GM21526 (cell line): ENCODE data around the gene TBCD.

Experiments
- ATAC-seq: cut with Tn5 transposase; IDR thresholded peaks from one replicate; pipeline ENCODE4 v1.9.1; 2021; ENCODE audit warnings: moderate library complexity; ENCODE audit not compliant: unreplicated experiment, low FRiP score

The TBCD gene

GRCh38 chr17:82828875-82829487 lies 77.1 kb downstream of the TBCD start:
- no peak for ATAC-seq

- no peak for ATAC-seq
Observed at GRCh38 chr17:82830249-82830661, 78.4 kb downstream of the TBCD start.

- ATAC-seq, result no peak
Observed at GRCh38 chr17:82831041-82831817, 79.4 kb downstream of the TBCD start.

- no peak for ATAC-seq
Observed at GRCh38 chr17:82831818-82832200, 79.9 kb downstream of the TBCD start.

- no peak for ATAC-seq
Observed at GRCh38 chr17:82832411-82832810, 80.5 kb downstream of the TBCD start.

- ATAC-seq, result no peak
Observed at GRCh38 chr17:82832881-82833475, 81.1 kb downstream of the TBCD start.

- ATAC-seq, result no peak
Observed at GRCh38 chr17:82835122-82835521, 83.3 kb downstream of the TBCD start.

- no peak for ATAC-seq
Observed at GRCh38 chr17:82835766-82836512, 84.1 kb downstream of the TBCD start.

GRCh38 chr17:82836823-82837357 lies 85.0 kb downstream of the TBCD start:
- ATAC-seq, result no peak

- no peak for ATAC-seq
Observed at GRCh38 chr17:82837586-82838320, 85.9 kb downstream of the TBCD start.

GRCh38 chr17:82838386-82839063 lies 86.7 kb downstream of the TBCD start:
- no peak for ATAC-seq

GRCh38 chr17:82839617-82840292 lies 87.9 kb downstream of the TBCD start, which contains the start of gene ZNF750:
Gene ZNF750 (minus strand): TSS chr17:82840022. CDS start chr17:82832454, 7,568 bp downstream.
- ATAC-seq, result no peak

GRCh38 chr17:82840431-82840831 lies 88.6 kb downstream of the TBCD start:
- ATAC-seq, result no peak

GRCh38 chr17:82841921-82842596 lies 90.2 kb downstream of the TBCD start:
- ATAC-seq, result no peak

- ATAC-seq, result no peak
Observed at GRCh38 chr17:82843904-82844680, 92.2 kb downstream of the TBCD start.

- no peak for ATAC-seq
Observed at GRCh38 chr17:82844796-82845162, 92.9 kb downstream of the TBCD start.

- ATAC-seq, result no peak
Observed at GRCh38 chr17:82845163-82845807, 93.4 kb downstream of the TBCD start.
